Astrocyte (in vitro differentiated cells and primary cell): ENCODE measurements around the gene ACSM5.
"Not testable (repeated sequence)": the region's sequence is repeated elsewhere in the genome, so short reads cannot be mapped to it uniquely, and the experiment has no call there.

ENCODE experiments used
- CTCF ChIP-seq: IDR thresholded peaks from 2 replicates; pipeline ENCODE4 v1.5.1; 2011; ENCODE audit warnings: low read depth, mild to moderate bottlenecking, inconsistent platforms, low read length, moderate library complexity; ENCODE audit not compliant: insufficient read depth
- EZH2 ChIP-seq: IDR thresholded peaks from 2 replicates; pipeline ENCODE4 v1.6.1; 2012; ENCODE audit warnings: mild to moderate bottlenecking, low read length, inconsistent platforms; ENCODE audit not compliant: insufficient read depth

GRCh38 chr16:20453633-20454032 is 44.3 kb downstream of the ACSM5 start:
- not testable (repeated sequence) for TF ChIP-seq CTCF, EZH2
